CD14-positive monocyte (primary cell): ENCODE results near the gene RAB3A. TPM values are rescaled to one million over a fixed set of nuclear protein-coding genes. Genes with fewer than 3 reads are reported as not detected.

Source experiments
- DNase-seq, 3 donors: peaks; one replicate each; pipeline ENCODE4 v3.0.0-alpha.2; 2011 to 2022
- H2AFZ ChIP-seq: 2 replicates; pipeline ENCODE4 v1.6.0; 2012; ENCODE audit warnings: mild to moderate bottlenecking, low read depth, low read length, inconsistent platforms; ENCODE audit not compliant: insufficient read depth, poor library complexity, severe bottlenecking
- H3K27ac ChIP-seq, 2 donors: 1 replicate in 1 of 2; 2 replicates in 1 of 2; pipeline ENCODE4 v1.5.1; 2012 to 2013; ENCODE audit warnings: low read length in 2 of 2, control low read depth in 1 of 2, inconsistent platforms in 1 of 2, low read depth in 1 of 2, mild to moderate bottlenecking in 1 of 2
- H3K27me3 ChIP-seq, 2 donors: one replicate each; pipeline versions ENCODE4 v1.6.0 to v1.6.1; 2011 to 2013; ENCODE audit warnings: low read length in 2 of 2; ENCODE audit not compliant: control insufficient read depth in 2 of 2, insufficient read depth in 2 of 2
- H3K36me3 ChIP-seq, 2 donors: replicated peaks in 1 of 2; 1 replicate in 1 of 2; 2 replicates in 1 of 2; pipeline versions ENCODE4 v1.5.1 to v1.6.1; 2012 to 2013; ENCODE audit warnings: low read length in 2 of 2, control low read depth in 1 of 2, inconsistent platforms in 1 of 2, mild to moderate bottlenecking in 1 of 2; ENCODE audit not compliant: insufficient read depth in 2 of 2, control insufficient read depth in 1 of 2
- H3K4me1 ChIP-seq, 2 donors: 1 replicate in 1 of 2; 2 replicates in 1 of 2; pipeline versions ENCODE4 v1.5.1 to v1.6.1; 2012 to 2013; ENCODE audit warnings: low read length in 2 of 2, control low read depth in 1 of 2, inconsistent platforms in 1 of 2, mild to moderate bottlenecking in 1 of 2, moderate library complexity in 1 of 2; ENCODE audit not compliant: insufficient read depth in 2 of 2, control insufficient read depth in 1 of 2
- H3K4me2 ChIP-seq: replicated peaks from 2 replicates; pipeline ENCODE3; 2012; ENCODE audit warnings: low read length, moderate library complexity, mild to moderate bottlenecking; ENCODE audit not compliant: poor library complexity, severe bottlenecking; ENCODE audit errors: extremely low read depth
- H3K4me3 ChIP-seq, 3 experiments: fragments of 200-600 bp in 1 of 3; sonication (generic) in 1 of 3; replicated peaks in 1 of 3; 1 replicate in 2 of 3; 2 replicates in 1 of 3; pipeline ENCODE4 v1.5.1; 2011 to 2013; ENCODE audit warnings: low read length in 3 of 3, mild to moderate bottlenecking in 3 of 3, control low read depth in 2 of 3, low read depth in 2 of 3, inconsistent platforms in 1 of 3, moderate library complexity in 1 of 3
- H3K79me2 ChIP-seq: 2 replicates; pipeline ENCODE4 v1.6.0; 2012; ENCODE audit warnings: mild to moderate bottlenecking, control low read depth, inconsistent platforms, low read length, moderate library complexity; ENCODE audit not compliant: insufficient read depth
- H3K9ac ChIP-seq: 2 replicates; pipeline ENCODE4 v1.6.0; 2017; ENCODE audit warnings: low read length, mild to moderate bottlenecking; ENCODE audit not compliant: insufficient read depth, poor library complexity, severe bottlenecking
- H3K9me3 ChIP-seq, 2 donors: replicated peaks in 1 of 2; 1 replicate in 1 of 2; 2 replicates in 1 of 2; pipeline versions ENCODE4 v1.5.1 to v1.6.1; 2012 to 2013; ENCODE audit warnings: low read length in 2 of 2, control low read depth in 1 of 2; ENCODE audit not compliant: control insufficient read depth in 1 of 2, insufficient read depth in 1 of 2
- H4K20me1 ChIP-seq: 2 replicates; pipeline ENCODE4 v1.6.0; 2012; ENCODE audit warnings: mild to moderate bottlenecking, low read length, control low read depth, moderate library complexity; ENCODE audit not compliant: insufficient read depth
- H3K27ac Mint-ChIP-seq, 7 donors: one replicate each; pipeline ENCODE4 v1.8.0; 2020; ENCODE audit warnings: mild to moderate bottlenecking in 7 of 7, mixed read lengths in 7 of 7, moderate library complexity in 6 of 7, inconsistent platforms in 2 of 7
- H3K27me3 Mint-ChIP-seq, 3 donors: one replicate each; pipeline ENCODE4 v1.8.0; 2021 to 2022; ENCODE audit warnings: low read depth in 3 of 3, mild to moderate bottlenecking in 3 of 3, mixed read lengths in 3 of 3, moderate library complexity in 3 of 3, inconsistent platforms in 1 of 3
- H3K36me3 Mint-ChIP-seq, 2 donors: one replicate each; pipeline ENCODE4 v1.8.0; 2020; ENCODE audit warnings: mixed read lengths in 2 of 2, inconsistent platforms in 1 of 2, mild to moderate bottlenecking in 1 of 2
- H3K4me1 Mint-ChIP-seq: one replicate; pipeline ENCODE4 v1.8.0; 2020; ENCODE audit warnings: mild to moderate bottlenecking, mixed read lengths
- H3K4me3 Mint-ChIP-seq, 2 donors: one replicate each; pipeline ENCODE4 v1.8.0; 2020; ENCODE audit warnings: mild to moderate bottlenecking in 2 of 2, mixed read lengths in 2 of 2, moderate library complexity in 1 of 2
- H3K9me3 Mint-ChIP-seq, 7 donors: one replicate each; pipeline ENCODE4 v1.8.0; 2020 to 2022; ENCODE audit warnings: mixed read lengths in 7 of 7, mild to moderate bottlenecking in 6 of 7, moderate library complexity in 6 of 7, inconsistent platforms in 2 of 7
- WGBS: methylation state at CpG from one replicate; pipeline ENCODE4 v1.1.5; 2013; ENCODE audit warnings: missing lambda C conversion rate; ENCODE audit not compliant: insufficient coverage; 5-methylcytosine and 5-hydroxymethylcytosine counted together
- intact Hi-C, 2 donors: fragments of 100-400 bp; cut with micrococcal nuclease; formaldehyde crosslinking; loops; one replicate each; pipeline versions ENCODE4 v1.15.0 to v1.15.1; 2023
- polyA plus RNA-seq, 3 donors: library from polyadenylated mRNA; depleted of rRNA in 1 of 3; unstranded in 2 of 3; stranded (reverse) in 1 of 3; fragments of 300-500 nt in 2 of 3; fragments of >200 nt in 1 of 3; fragmentation: Illumina TruSeq in 2 of 3; gene quantifications; 1 replicate in 2 of 3; 2 replicates in 1 of 3; pipeline ENCODE4 v1.2.3, GENCODE V29; 2012 to 2021
- TF ChIP-seq, protein P1 (sequence below): fragments of 200-600 bp; IDR thresholded peaks from one replicate; pipeline ENCODE4 v1.8.0; 2022; ENCODE audit warnings: antibody characterized with exemption, mild to moderate bottlenecking

Gene RAB3A
- polyA plus RNA-seq, 3 donors: 0.55 to 8.7 (median 0.56) TPM

DNA sequence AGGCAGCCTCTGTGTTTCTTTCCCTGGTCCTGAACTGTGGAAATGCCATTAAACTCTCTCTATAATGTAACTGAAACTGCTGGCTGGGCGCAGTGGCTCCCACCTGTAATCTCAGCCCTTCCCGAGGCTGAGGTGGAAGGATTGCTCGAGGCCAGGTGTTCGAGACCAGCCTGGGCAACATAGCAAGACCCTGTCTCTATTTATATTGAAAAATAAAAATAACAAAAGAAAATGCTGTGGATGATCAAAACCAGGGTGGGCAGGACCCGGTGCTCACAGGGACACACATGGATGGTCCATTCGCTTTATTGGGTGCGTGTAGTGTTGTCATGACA lies 7.4 kb downstream of the RAB3A start:
- Mint-ChIP-seq H3K36me3 (peaks cover 36 to 56% of the 10 kb centered on the region in 2 donors), H3K27me3 (peaks cover 0 to 4% (median 0%) of the 10 kb centered on the region in 3 donors), H3K4me3 (no peak overlapping the region), H3K27ac (peak overlapping the region in 3 of 7 donors; percentile 13 to 57 (median 31)), H3K9me3 (no peaks in the 10 kb centered on the region), H3K4me1 (peaks cover 24% of the 10 kb centered on the region)
- Histone ChIP-seq H3K9ac (no peak overlapping the region), H3K36me3 (peaks cover 20 to 40% of the 10 kb centered on the region in 2 donors), H3K4me3 (no peak overlapping the region), H4K20me1 (peaks cover 10% of the 10 kb centered on the region), H3K27ac (no peak overlapping the region), H3K79me2 (peaks cover 13% of the 10 kb centered on the region), H3K9me3 (no peaks in the 10 kb centered on the region), H2AFZ (no peak overlapping the region), H3K4me2 (no peak overlapping the region), H3K27me3 (no peaks in the 10 kb centered on the region), H3K4me1 (peaks cover 25 to 31% of the 10 kb centered on the region in 2 donors)
- no peak for DNase-seq
- no CpG with 5 or more reads among the region's 7 CpGs for WGBS
- TF ChIP-seq, protein P1, sequence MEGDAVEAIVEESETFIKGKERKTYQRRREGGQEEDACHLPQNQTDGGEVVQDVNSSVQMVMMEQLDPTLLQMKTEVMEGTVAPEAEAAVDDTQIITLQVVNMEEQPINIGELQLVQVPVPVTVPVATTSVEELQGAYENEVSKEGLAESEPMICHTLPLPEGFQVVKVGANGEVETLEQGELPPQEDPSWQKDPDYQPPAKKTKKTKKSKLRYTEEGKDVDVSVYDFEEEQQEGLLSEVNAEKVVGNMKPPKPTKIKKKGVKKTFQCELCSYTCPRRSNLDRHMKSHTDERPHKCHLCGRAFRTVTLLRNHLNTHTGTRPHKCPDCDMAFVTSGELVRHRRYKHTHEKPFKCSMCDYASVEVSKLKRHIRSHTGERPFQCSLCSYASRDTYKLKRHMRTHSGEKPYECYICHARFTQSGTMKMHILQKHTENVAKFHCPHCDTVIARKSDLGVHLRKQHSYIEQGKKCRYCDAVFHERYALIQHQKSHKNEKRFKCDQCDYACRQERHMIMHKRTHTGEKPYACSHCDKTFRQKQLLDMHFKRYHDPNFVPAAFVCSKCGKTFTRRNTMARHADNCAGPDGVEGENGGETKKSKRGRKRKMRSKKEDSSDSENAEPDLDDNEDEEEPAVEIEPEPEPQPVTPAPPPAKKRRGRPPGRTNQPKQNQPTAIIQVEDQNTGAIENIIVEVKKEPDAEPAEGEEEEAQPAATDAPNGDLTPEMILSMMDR: no peak
- intact Hi-C loops: no loop called here

DNA sequence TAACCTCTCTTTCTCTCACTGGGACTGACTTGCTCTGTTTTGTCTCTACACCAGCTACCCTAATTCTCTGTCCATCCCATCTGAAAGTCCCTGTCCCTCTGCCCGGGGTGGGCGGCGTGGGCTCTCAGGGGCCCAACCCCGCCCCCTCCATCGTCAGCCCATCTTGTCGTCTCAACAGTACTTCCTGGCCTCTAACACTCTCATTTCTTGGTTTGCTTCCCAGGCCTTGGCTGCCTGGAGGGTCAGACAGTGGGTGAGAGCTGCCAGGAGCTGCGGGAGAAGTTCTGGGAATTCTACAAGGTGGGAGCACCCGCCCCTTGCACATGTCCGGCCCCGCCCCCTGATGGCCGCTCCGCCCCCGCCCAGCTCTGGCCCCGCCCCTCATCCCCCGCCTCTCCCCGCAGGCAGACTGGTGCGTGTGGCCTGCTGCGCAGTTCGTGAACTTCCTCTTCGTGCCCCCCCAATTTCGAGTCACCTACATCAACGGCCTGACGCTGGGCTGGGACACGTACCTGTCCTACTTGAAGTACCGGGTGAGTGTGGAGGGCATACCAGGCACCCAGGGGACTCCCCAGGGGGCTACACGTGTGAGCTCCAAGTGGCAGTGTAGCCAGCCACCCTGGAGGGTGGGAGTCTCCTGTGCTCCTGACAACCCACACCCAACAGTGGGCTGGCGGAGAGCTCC lies 9.1 kb downstream of the RAB3A start:
- Mint-ChIP-seq H3K36me3 (peaks cover 34 to 50% of the 10 kb centered on the region in 2 donors), H3K4me1 (peaks cover 28% of the 10 kb centered on the region), H3K4me3 (peak overlapping the region; percentile 80 to 87), H3K9me3 (no peaks in the 10 kb centered on the region), H3K27ac (peak overlapping the region in 5 of 7 donors; percentile 30 to 92 (median 75)), H3K27me3 (peaks cover 0 to 4% (median 0%) of the 10 kb centered on the region in 3 donors)
- 10% methylated on average over 7 of the region's 27 CpGs for WGBS
- Histone ChIP-seq H3K4me1 (peaks cover 29 to 37% of the 10 kb centered on the region in 2 donors), H3K79me2 (peaks cover 13% of the 10 kb centered on the region), H3K9me3 (no peaks in the 10 kb centered on the region), H3K4me3 (peak overlapping the region in 1 of 3 experiments; percentile 88), H4K20me1 (peaks cover 10% of the 10 kb centered on the region), H3K4me2 (peak overlapping the region; percentile 100), H2AFZ (no peak overlapping the region), H3K27me3 (no peaks in the 10 kb centered on the region), H3K36me3 (peaks cover 20 to 32% of the 10 kb centered on the region in 2 donors), H3K27ac (peak overlapping the region in 1 of 2 donors; percentile 34), H3K9ac (no peak overlapping the region)
- intact Hi-C loops: loop anchor here in 1 of 2 donors (5.0 kb wide), 2 partner anchors 42 to 128 kb away; partner anchors contain the start of genes LSM4 and PIK3R2
- peak in 2 of 3 donors; percentile 46 to 76 for DNase-seq
- TF ChIP-seq, protein P1: no peak
